ENCODE measurements around the gene CEACAM1.
"Not testable (repeated sequence)": the region's sequence is repeated elsewhere in the genome, so short reads cannot be mapped to it uniquely, and the experiment has no call there.

Gene CEACAM1

DNA sequence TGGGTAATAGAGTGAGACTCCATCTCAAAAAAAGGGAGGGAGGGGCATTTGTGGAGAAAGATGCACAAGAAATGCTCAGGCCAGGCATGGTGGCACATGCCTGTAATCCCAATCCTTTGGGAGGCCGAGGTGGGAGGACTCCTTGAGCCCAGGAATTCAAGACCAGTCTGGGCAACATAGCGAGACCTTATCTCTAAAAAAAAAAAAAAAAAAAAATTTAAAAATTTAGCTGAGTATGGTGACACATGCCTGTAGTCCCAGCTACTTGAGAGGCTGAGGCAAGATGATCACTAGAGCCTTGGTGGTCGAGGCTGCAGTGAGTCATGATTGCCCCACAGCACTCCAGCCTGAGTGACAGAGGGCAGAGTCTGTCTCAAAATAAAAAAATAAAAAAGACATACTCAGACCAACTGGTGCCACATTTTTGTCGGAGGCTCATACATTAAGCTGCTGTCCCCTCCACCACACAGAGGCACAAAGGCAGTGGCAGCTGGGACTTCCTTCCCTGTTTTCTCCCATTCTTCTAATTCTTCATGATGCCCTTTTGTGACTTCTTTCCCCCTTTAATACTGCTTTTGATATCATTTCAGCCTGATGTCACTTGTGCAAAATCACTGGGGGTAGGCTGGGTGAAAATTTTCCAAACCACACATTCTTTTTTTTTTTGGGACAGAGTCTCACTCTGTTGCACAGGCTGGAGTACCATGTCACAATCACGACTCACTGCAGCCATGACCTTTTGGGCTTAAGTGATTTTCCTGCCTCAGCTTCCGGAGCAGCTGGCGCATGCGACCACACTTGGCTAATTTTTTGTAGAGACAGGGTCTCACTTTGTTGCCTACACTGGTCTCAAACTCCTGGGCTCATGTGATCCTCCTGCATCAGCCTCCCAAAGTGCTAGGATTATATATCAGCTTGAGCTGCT is 58.7 kb downstream of the CEACAM1 start:
- H3K27me3 Mint-ChIP-seq: peaks cover 51% of the 10 kb centered on the region
- intact Hi-C loops (cut with micrococcal nuclease): no loop called here
- H3K9me3 Mint-ChIP-seq: no peaks in the 10 kb centered on the region
- no peaks in the 10 kb centered on the region for H3K36me3 Mint-ChIP-seq (ENCODE audit: low read depth)
- H3K27ac Mint-ChIP-seq: no peak overlapping the region
- peaks cover 23% of the 10 kb centered on the region for H3K4me1 Mint-ChIP-seq (ENCODE audit: low read depth)
- H3K4me3 Mint-ChIP-seq: no peak overlapping the region

DNA sequence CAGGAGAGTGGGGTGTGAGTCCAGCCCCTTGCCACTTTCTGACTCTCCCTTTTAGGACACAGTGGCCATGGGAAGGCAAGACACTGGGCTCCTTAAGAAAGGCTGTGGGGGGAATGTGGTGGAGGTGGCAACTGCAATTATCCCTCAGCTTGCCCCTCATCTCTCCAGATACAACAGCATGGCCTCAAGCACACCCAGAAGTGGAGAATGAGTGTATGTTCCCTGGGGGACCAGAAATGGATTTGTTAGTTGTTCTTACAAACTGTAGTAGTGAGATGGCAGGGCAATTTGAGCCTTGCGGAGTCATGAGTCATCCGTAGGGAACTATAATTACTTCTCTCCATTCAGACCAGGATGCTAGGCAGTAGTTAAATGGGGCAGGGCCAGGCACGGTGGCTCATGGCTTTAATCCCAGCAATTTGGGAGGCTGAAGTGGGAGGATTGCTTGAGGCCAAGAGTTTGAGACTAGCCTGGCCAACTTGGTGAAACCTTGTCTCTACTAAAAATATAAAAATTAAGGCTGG is 59.9 kb downstream of the CEACAM1 start:
- Mint-ChIP-seq H3K4me1 (ENCODE audit: low read depth) (peaks cover 23% of the 10 kb centered on the region), H3K9me3 (no peaks in the 10 kb centered on the region), H3K4me3 (no peak overlapping the region), H3K27me3 (peaks cover 45% of the 10 kb centered on the region), H3K36me3 (ENCODE audit: low read depth) (no peaks in the 10 kb centered on the region), H3K27ac (no peak overlapping the region)
- intact Hi-C loops (cut with micrococcal nuclease): no loop called here

DNA sequence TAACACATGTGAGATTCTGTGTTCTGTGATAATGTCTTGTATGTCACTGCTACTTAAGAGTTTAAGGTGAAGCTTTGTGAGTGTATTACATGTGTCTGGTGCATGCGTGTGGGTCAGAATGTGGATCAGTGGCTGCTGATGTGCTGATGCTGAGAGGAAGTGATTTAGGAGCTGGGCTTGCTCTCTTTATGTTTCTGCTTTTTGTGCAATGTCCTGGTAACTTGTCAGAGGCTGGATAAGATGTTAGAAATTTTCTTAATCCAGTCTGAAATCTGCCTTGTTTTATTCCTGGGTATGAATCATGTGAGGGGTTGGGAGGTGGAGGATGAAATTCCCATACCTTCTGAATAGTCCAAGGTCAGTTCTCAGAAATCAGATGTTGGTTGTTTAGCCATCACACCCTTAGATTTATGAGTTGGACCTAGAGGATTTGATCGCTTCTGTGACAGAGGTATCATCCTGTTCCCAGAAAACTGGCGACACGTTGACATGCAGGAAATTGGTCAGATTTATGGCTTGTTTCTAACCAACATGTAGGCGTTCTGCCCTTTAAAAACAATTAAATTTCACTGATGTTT is 61.0 kb downstream of the CEACAM1 start:
- H3K9me3 Mint-ChIP-seq: no peaks in the 10 kb centered on the region
- intact Hi-C loops (cut with micrococcal nuclease): no loop called here
- H3K4me1 Mint-ChIP-seq (ENCODE audit: low read depth): peaks cover 28% of the 10 kb centered on the region
- H3K27ac Mint-ChIP-seq: peak overlapping the region; percentile 45
- no peaks in the 10 kb centered on the region for H3K36me3 Mint-ChIP-seq (ENCODE audit: low read depth)
- H3K27me3 Mint-ChIP-seq: peaks cover 41% of the 10 kb centered on the region
- H3K4me3 Mint-ChIP-seq: no peak overlapping the region

DNA sequence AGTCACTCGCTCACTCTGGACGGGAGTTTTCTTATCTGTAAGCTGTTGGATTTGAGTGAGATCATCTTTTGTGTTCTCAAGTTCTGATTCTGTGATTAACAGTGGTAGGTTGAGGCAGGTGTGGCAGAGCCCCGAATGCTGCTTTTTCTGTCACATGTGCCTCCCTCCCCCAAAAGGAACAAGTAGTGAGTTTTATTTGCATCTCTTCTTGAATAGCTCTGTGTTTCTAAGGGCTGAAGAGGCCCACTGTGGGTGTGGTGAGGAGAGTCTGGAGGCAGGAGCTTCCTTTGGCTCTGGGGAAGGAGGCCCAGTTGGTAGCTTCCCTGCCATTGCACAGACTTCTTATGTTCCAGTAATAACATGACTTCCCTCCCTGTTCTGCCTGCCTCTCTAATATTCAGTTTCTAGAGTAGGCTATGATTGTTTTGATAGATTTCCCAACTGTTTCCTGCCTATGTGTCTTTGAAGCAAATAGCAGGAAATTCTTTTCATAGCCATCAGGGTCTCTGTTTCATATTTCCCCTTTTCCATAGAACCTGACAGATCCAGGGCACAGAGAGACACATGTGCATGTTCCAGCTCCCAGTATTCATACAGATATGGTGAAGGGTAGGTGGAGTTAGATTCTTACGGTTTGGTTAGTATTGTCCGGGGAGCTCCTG is 61.6 kb downstream of the CEACAM1 start:
- Mint-ChIP-seq H3K4me3 (no peak overlapping the region), H3K9me3 (no peaks in the 10 kb centered on the region), H3K27ac (peak overlapping the region; percentile 45), H3K4me1 (ENCODE audit: low read depth) (peaks cover 30% of the 10 kb centered on the region), H3K36me3 (ENCODE audit: low read depth) (no peaks in the 10 kb centered on the region), H3K27me3 (peaks cover 38% of the 10 kb centered on the region)
- intact Hi-C loops (cut with micrococcal nuclease): no loop called here

DNA sequence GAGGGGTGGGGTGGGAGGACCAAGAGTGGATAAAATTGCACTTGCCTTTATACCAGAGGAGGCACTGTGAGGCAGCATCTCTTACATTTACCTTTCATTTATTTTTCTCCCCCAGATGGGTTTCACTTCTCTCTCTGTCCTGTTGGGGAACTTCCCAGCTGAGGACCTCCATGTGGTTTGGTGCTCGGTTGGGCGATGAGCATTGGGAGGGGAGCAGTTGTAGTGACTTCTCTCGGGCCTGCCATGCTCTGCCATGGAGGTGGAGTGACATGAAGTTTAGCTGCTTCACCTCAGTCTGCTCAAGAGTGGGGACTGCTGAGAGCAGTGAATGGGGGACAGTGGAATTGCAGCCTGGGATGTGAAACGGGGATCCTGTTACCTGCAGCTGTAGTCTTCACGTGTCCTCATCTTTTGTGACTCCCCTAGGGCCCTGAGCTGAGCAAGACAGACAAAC is 62.4 kb downstream of the CEACAM1 start:
- Mint-ChIP-seq H3K9me3 (no peaks in the 10 kb centered on the region), H3K27me3 (peaks cover 33% of the 10 kb centered on the region), H3K27ac (no peak overlapping the region), H3K4me3 (no peak overlapping the region), H3K4me1 (ENCODE audit: low read depth) (peaks cover 30% of the 10 kb centered on the region), H3K36me3 (ENCODE audit: low read depth) (no peaks in the 10 kb centered on the region)
- intact Hi-C loops (cut with micrococcal nuclease): no loop called here

DNA sequence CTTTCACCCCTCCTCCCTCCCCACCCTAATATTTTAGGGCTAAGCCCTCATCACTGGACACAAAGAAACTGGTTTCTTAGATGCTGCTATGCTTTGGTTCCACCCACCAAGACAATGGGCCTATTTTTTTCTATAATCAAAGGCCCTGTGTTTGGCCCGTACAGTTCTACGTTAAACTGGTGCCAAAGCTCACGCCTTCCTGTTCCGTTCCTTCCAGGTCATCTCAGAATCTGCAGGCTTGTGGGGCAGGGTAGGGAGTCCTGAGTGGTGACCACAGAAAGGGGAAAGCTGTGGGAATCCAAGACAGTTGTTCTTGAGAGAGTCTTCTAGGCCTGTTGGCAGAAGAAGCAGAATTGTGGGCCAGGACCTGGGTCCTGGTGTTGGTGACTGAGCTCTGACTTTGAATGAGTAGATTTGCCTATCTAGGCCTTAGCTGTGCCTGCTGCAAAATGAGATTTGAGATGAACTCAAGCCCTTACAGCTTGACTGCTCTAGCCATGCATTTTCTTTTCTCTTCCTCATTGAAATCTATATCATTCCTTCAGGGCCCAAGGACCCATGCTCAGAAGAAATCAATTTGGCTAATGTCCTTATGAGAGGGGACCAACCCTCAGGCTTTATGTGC is 66.5 kb downstream of the CEACAM1 start:
- no peak overlapping the region for H3K4me3 Mint-ChIP-seq
- no peaks in the 10 kb centered on the region for H3K36me3 Mint-ChIP-seq (ENCODE audit: low read depth)
- peaks cover 29% of the 10 kb centered on the region for H3K27me3 Mint-ChIP-seq
- intact Hi-C loops (cut with micrococcal nuclease): no loop called here
- no peaks in the 10 kb centered on the region for H3K9me3 Mint-ChIP-seq
- H3K4me1 Mint-ChIP-seq (ENCODE audit: low read depth): peaks cover 19% of the 10 kb centered on the region
- no peak overlapping the region for H3K27ac Mint-ChIP-seq

DNA sequence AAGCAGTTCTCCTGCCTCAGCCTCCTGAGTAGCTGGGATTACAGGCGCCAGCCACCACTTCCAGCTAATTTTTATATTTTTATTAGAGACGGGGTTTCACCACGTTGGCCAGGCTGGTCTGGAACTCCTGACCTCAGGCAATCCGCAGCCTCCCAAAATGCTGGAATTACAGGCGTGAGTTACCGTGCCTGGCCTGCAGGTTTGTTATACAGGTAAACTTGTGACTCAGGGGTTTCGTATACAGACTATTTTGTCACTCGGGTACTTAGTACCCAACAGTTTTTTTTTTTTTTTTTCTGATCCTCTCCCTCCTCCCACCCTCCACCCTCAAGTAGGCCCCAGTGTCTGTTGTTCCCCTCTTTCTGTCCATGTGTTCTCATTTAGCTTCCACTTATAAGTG is 67.0 kb downstream of the CEACAM1 start:
- intact Hi-C loops (cut with micrococcal nuclease); H3K27ac Mint-ChIP-seq; H3K36me3 Mint-ChIP-seq (ENCODE audit: low read depth); H3K4me3 Mint-ChIP-seq; H3K9me3 Mint-ChIP-seq: not testable (repeated sequence)
- H3K27me3 Mint-ChIP-seq: peaks cover 26% of the 10 kb centered on the region
- H3K4me1 Mint-ChIP-seq (ENCODE audit: low read depth): peaks cover 18% of the 10 kb centered on the region

DNA sequence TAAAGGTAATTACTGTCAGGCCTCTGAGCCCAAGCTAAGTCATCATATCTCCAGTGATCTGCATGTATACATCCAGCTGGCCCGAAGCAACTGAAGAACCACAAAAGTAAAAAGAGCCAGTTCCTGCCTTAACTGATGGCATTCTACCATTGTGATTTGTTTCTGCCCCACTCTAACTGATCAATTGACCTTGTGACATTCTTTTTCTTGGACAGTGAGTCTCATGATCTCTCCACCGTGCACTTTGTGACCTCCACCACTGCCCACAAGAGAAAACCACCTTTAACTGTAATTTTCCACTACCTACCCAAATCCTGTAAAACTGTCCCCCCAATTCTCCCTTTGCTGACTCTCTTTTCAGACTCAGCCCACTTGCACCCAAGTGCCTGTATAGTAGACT is 68.4 kb downstream of the CEACAM1 start:
- intact Hi-C loops (cut with micrococcal nuclease): loop anchor here (5.0 kb wide), 1 partner anchor 37 kb away; no protein-coding TSS in a partner anchor
- Mint-ChIP-seq H3K36me3 (ENCODE audit: low read depth) (no peaks in the 10 kb centered on the region), H3K27me3 (peaks cover 28% of the 10 kb centered on the region), H3K4me3 (no peak overlapping the region), H3K4me1 (ENCODE audit: low read depth) (peaks cover 24% of the 10 kb centered on the region), H3K27ac (no peak overlapping the region), H3K9me3 (no peaks in the 10 kb centered on the region)
